ENCODE measurements around the gene NOS1AP.

The NOS1AP gene

GRCh38 chr1:162240577-162240976, 171.1 kb downstream of the NOS1AP start:
- no peak for ATAC-seq
- no peak for TF ChIP-seq ZNF8 (CRISPR knock-in tag; IDR thresholded peaks at IDR 0.05)
- TF ChIP-seq TSHZ2 (CRISPR knock-in tag; IDR thresholded peaks at IDR 0.05) = no peak
- no peak for TF ChIP-seq PPARA (CRISPR knock-in tag; IDR thresholded peaks at IDR 0.05; ENCODE audit: borderline replicate concordance)

- TF ChIP-seq ESRRG (CRISPR knock-in tag; IDR thresholded peaks at IDR 0.05) (no peak), ZC3H10 (CRISPR knock-in tag; IDR thresholded peaks at IDR 0.05) (no peak), ARNTL (CRISPR knock-in tag; IDR thresholded peaks at IDR 0.05; ENCODE audit: borderline replicate concordance, low read depth) (no peak), PPARA (CRISPR knock-in tag; IDR thresholded peaks at IDR 0.05; ENCODE audit: borderline replicate concordance) (no peak), GLIS3 (CRISPR knock-in tag; IDR thresholded peaks at IDR 0.05) (no peak), TOX (CRISPR knock-in tag; IDR thresholded peaks at IDR 0.05; ENCODE audit: borderline replicate concordance) (no peak), ZNF565 (CRISPR knock-in tag; conservative IDR thresholded peaks at IDR 0.05; ENCODE audit: low read depth) (no peak), RARB (CRISPR knock-in tag; IDR thresholded peaks at IDR 0.05) (no peak), TCF4 (CRISPR knock-in tag; IDR thresholded peaks at IDR 0.05; ENCODE audit: borderline replicate concordance) (no peak), CSDC2 (CRISPR knock-in tag; IDR thresholded peaks at IDR 0.05) (no peak), ZFP3 (CRISPR knock-in tag; IDR thresholded peaks at IDR 0.05) (no peak), BACH2 (CRISPR knock-in tag; IDR thresholded peaks at IDR 0.05; ENCODE audit: borderline replicate concordance) (no peak), OSR1 (CRISPR knock-in tag; IDR thresholded peaks at IDR 0.05) (no peak), CSRNP3 (CRISPR knock-in tag; IDR thresholded peaks at IDR 0.05) (no peak)
- ATAC-seq = no peak
Measured at GRCh38 chr1:162242804-162243203, 173.3 kb downstream of the NOS1AP start.

GRCh38 chr1:162248854-162249535, 179.5 kb downstream of the NOS1AP start:
- TF ChIP-seq TCF4 (CRISPR knock-in tag; IDR thresholded peaks at IDR 0.05; ENCODE audit: borderline replicate concordance) (no peak), ZNF70 (CRISPR knock-in tag; IDR thresholded peaks at IDR 0.05) (no peak), CREB5 (CRISPR knock-in tag; IDR thresholded peaks at IDR 0.05; ENCODE audit: low read depth) (no peak), TSHZ2 (CRISPR knock-in tag; IDR thresholded peaks at IDR 0.05) (no peak), POU6F1 (CRISPR knock-in tag; IDR thresholded peaks at IDR 0.05; ENCODE audit: borderline replicate concordance, low read depth) (no peak), CSRNP3 (CRISPR knock-in tag; IDR thresholded peaks at IDR 0.05) (no peak), PPARA (CRISPR knock-in tag; IDR thresholded peaks at IDR 0.05; ENCODE audit: borderline replicate concordance) (no peak), GLIS3 (CRISPR knock-in tag; IDR thresholded peaks at IDR 0.05) (no peak), ZNF8 (CRISPR knock-in tag; IDR thresholded peaks at IDR 0.05) (no peak), ESRRG (CRISPR knock-in tag; IDR thresholded peaks at IDR 0.05) (no peak), PATZ1 (CRISPR knock-in tag; IDR thresholded peaks at IDR 0.05; ENCODE audit: borderline replicate concordance) (no peak), ARNTL (CRISPR knock-in tag; IDR thresholded peaks at IDR 0.05; ENCODE audit: borderline replicate concordance, low read depth) (no peak), RARB (CRISPR knock-in tag; IDR thresholded peaks at IDR 0.05) (no peak), SNAI2 (CRISPR knock-in tag; IDR thresholded peaks at IDR 0.05) (no peak)
- ATAC-seq = no peak

Measured in SK-N-SH treated with all-trans-retinoic acid at 6 μM for 48 hours (cell line).